Esophagus (tissue), 2 donors: Measurements from ENCODE around the gene DUSP14. TPM values are rescaled to one million over a fixed set of nuclear protein-coding genes. Genes with fewer than 3 reads are reported as not detected.
"Not testable (repeated sequence)": the region's sequence is repeated elsewhere in the genome, so short reads cannot be mapped to it uniquely, and the experiment has no call there.

ENCODE experiments used
- H3K27ac ChIP-seq, 2 donors: one replicate each; pipeline ENCODE4 v1.5.1; 2013; ENCODE audit warnings: low read depth in 2 of 2, mild to moderate bottlenecking in 2 of 2, inconsistent platforms in 1 of 2, low read length in 1 of 2, moderate library complexity in 1 of 2
- H3K27me3 ChIP-seq, 2 donors: one replicate each; pipeline ENCODE4 v1.6.1; 2013; ENCODE audit warnings: low read length in 2 of 2, control low read depth in 1 of 2, mild to moderate bottlenecking in 1 of 2; ENCODE audit not compliant: insufficient read depth in 2 of 2, control insufficient read depth in 1 of 2
- H3K36me3 ChIP-seq, 2 donors: one replicate each; pipeline ENCODE4 v1.6.1; 2013; ENCODE audit warnings: low read length in 1 of 2; ENCODE audit not compliant: control insufficient read depth in 2 of 2, insufficient read depth in 2 of 2
- H3K4me1 ChIP-seq, 2 donors: one replicate each; pipeline ENCODE4 v1.6.1; 2013; ENCODE audit warnings: low read length in 1 of 2; ENCODE audit not compliant: control insufficient read depth in 2 of 2, insufficient read depth in 2 of 2
- H3K4me3 ChIP-seq, 2 donors: one replicate each; pipeline ENCODE4 v1.5.1; 2013; ENCODE audit warnings: low read length in 2 of 2, mild to moderate bottlenecking in 2 of 2, low read depth in 1 of 2, moderate library complexity in 1 of 2
- H3K9me3 ChIP-seq, 2 donors: one replicate each; pipeline ENCODE4 v1.6.1; 2013; ENCODE audit warnings: mild to moderate bottlenecking in 2 of 2, low read depth in 1 of 2, low read length in 1 of 2, moderate library complexity in 1 of 2; ENCODE audit not compliant: control insufficient read depth in 2 of 2, insufficient read depth in 1 of 2
- WGBS, 2 donors: extraction: QIAGEN DNeasy Blood & Tissue Kit; methylation state at CpG; one replicate each; pipeline ENCODE4 v1.1.7; 2013; 5-methylcytosine and 5-hydroxymethylcytosine counted together
- polyA plus RNA-seq, 2 donors: library from polyadenylated mRNA; stranded (reverse); fragments of 200-250 nt; gene quantifications; one replicate each; pipeline ENCODE4 v1.2.3, GENCODE V29; 2013
- donor health status: healthy with polysubstance abuse.
- donor health status: Bipolar disorder and iron deficiency.

Gene DUSP14
- polyA plus RNA-seq, 2 donors = 13.2 to 31.5 TPM

DNA sequence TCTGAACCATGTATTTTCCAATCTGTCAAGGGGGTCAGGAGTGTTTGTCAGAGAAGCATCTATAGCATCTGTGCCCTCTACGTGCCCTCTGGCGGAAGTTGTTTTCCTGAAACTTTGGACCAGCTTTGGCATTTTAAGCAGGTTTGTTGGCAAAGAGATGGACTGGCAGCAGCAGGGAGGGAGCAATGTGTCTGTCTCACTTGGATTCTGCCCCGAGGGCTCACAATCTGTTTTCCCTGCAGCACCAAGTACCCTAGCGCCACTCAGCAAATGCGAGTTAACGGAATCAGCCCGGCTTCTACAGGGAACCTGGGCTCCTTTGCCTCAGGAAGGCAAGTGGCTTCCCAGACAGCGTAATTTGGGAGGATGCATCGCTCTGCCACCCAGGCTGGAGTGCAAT, 17.4 kb downstream of the DUSP14 start:
- WGBS, 2 donors = 84 to 88% methylated on average over 9 of the region's 9 CpGs
- peaks cover 0 to 4% of the 10 kb centered on the region in 2 donors for H3K36me3 ChIP-seq
- H3K9me3 ChIP-seq = no peaks in the 10 kb centered on the region
- no peaks in the 10 kb centered on the region for H3K27me3 ChIP-seq
- H3K4me3 ChIP-seq = no peak overlapping the region
- no peaks in the 10 kb centered on the region for H3K4me1 ChIP-seq
- no peak overlapping the region for H3K27ac ChIP-seq

DNA sequence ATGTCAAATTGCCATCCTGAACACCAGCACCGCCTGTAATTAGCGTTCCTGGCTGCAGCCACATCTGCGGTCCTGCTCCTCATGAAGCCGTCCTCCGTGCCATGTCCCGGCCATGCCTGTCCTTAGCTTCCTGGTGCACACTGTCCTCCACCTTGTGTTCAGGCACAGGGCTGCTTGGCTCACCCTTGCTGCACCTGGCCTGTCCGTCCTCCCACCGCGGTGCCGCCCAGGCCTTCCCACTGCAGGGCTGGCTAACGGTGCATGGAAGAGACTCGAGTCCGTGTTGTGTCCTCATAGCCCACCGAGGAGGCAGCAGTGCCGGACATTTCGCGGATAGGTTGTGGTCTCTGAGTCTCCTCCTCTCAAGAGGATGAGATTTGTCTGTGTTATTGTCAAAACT, 20.4 kb downstream of the DUSP14 start:
- peaks cover 0 to 12% of the 10 kb centered on the region in 2 donors for H3K36me3 ChIP-seq
- H3K4me3 ChIP-seq = no peak overlapping the region
- WGBS, 2 donors = 95% methylated on average over 17 of the region's 17 CpGs
- H3K27ac ChIP-seq = no peak overlapping the region
- no peaks in the 10 kb centered on the region for H3K9me3 ChIP-seq
- no peaks in the 10 kb centered on the region for H3K4me1 ChIP-seq
- no peaks in the 10 kb centered on the region for H3K27me3 ChIP-seq

DNA sequence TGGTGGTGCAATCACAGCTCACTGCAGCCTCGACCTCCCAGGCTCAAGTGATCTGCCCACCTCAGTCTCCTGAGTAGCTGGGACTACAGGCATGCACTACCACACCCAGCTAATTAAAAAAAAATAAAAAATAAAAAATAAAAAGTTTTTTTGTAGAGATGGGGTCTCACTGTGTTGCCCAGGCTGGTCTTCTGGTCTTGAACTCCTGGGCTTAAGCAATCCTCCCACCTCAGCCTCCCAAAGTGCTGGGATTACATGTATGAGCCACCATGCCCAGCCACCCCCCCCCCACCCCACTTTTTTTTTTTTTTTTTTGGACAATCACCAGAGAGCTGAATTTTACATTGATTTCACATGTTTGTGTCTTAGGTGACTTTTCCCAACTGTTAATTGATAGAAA, 22.0 kb downstream of the DUSP14 start:
- H3K4me1 ChIP-seq, H3K4me3 ChIP-seq, H3K27ac ChIP-seq, H3K27me3 ChIP-seq, H3K9me3 ChIP-seq: not testable (repeated sequence)
- H3K36me3 ChIP-seq = peaks cover 0 to 12% of the 10 kb centered on the region in 2 donors
- WGBS, 2 donors = 87 to 88% methylated on average over 1 of the region's 1 CpG

DNA sequence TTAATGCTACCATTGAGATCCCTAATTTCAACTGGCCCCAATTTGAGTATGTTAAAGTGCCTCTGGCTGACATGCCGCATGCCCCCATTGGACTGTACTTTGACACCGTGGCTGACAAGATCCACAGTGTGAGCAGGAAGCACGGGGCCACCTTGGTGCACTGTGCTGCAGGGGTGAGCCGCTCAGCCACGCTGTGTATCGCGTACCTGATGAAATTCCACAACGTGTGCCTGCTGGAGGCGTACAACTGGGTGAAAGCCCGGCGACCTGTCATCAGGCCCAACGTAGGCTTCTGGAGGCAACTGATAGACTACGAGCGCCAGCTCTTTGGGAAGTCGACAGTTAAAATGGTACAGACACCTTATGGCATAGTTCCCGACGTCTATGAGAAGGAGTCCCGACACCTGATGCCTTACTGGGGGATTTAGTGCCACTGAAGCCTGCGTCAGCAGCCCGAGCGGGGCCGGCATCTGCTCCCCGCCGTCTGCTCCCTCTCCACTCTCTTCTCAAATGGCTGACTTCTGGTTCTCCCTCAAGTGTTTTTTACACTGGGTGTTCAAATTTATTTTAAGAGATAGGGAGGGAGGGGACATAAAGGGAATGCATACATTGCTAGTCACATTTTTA, 22.9 kb downstream of the DUSP14 start:
- WGBS, 2 donors = 82 to 83% methylated on average over 24 of the region's 24 CpGs
- H3K36me3 ChIP-seq = peaks cover 0 to 15% of the 10 kb centered on the region in 2 donors

DNA sequence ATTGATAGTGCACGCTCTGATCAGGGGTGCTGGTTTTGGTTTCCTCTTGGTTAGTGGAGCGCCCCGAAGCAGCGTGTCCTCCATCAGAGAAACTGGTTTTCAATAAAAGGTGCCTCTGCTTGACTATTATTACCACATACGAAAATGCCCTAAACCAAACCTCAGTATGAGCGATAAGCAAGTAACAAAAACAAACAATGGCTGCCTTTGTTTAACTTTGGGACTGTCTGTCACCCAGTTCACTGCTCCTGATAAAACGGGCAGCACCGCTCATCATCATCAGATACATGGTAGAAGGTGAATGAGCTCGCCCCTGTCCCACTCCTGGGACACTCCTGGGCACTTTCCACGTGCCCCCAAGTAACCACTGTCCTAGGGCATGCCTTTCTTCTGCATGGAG, 24.0 kb downstream of the DUSP14 start:
- WGBS, 2 donors = 85 to 92% methylated on average over 10 of the region's 10 CpGs
- Histone ChIP-seq H3K4me1 (no peaks in the 10 kb centered on the region), H3K36me3 (peaks cover 0 to 15% of the 10 kb centered on the region in 2 donors), H3K4me3 (no peak overlapping the region), H3K27me3 (no peaks in the 10 kb centered on the region), H3K27ac (no peak overlapping the region), H3K9me3 (no peaks in the 10 kb centered on the region)

More for the DNA sequence above, 22.9 kb downstream of the DUSP14 start:
- Histone ChIP-seq H3K27me3 (no peaks in the 10 kb centered on the region), H3K4me1 (no peaks in the 10 kb centered on the region), H3K27ac (no peak overlapping the region), H3K4me3 (no peak overlapping the region), H3K9me3 (no peaks in the 10 kb centered on the region)

DNA sequence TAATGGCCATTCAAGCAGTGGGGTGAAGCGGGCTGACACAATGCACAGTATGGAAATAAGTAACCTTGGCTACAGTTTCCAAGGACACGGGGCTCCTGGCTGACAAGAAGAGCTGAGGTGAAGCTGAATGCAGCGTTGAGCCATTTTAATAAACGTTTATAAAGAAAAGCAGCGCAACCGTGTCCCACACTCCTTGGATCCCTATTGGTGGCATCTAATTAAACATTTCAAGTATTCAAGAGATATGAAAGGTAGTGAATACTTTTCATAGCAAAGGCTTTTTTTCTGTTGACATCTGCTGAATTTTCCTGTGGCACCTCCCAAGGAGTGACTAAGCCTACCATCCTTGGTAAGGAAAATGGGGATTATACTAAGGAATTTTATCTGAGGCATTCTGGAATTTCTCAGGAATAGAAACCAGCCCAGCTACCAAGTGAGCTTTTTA, 26.5 kb downstream of the DUSP14 start:
- Histone ChIP-seq H3K4me3 (no peak overlapping the region), H3K36me3 (peaks cover 2 to 18% of the 10 kb centered on the region in 2 donors), H3K27me3 (no peaks in the 10 kb centered on the region), H3K27ac (no peak overlapping the region), H3K9me3 (no peaks in the 10 kb centered on the region), H3K4me1 (no peaks in the 10 kb centered on the region)
- 71 to 72% methylated on average over 6 of the region's 6 CpGs for WGBS, 2 donors

DNA sequence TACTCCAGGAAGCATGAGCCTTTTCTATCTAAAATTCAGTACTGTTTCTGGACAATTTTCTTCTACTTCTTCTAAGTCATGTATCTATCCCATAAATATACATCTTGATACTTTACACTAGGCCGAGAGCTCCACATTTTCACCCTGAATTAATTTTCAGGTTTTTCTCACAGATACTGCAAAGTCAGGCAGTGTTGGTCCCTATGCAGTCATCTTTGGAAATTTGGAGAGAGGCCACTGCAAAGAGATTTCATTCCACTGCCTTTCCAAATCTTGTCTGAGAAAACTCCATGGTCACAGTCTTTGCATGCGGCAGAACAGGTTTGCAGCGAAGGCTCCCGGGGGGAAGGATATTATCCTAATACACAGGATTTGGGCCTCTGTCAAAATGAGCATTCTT, 28.2 kb downstream of the DUSP14 start:
- no peak overlapping the region for H3K27ac ChIP-seq
- peaks cover 2 to 10% of the 10 kb centered on the region in 2 donors for H3K36me3 ChIP-seq
- no peaks in the 10 kb centered on the region for H3K4me1 ChIP-seq
- WGBS, 2 donors = 59 to 71% methylated on average over 4 of the region's 4 CpGs
- no peaks in the 10 kb centered on the region for H3K27me3 ChIP-seq
- H3K9me3 ChIP-seq = no peaks in the 10 kb centered on the region
- no peak overlapping the region for H3K4me3 ChIP-seq

DNA sequence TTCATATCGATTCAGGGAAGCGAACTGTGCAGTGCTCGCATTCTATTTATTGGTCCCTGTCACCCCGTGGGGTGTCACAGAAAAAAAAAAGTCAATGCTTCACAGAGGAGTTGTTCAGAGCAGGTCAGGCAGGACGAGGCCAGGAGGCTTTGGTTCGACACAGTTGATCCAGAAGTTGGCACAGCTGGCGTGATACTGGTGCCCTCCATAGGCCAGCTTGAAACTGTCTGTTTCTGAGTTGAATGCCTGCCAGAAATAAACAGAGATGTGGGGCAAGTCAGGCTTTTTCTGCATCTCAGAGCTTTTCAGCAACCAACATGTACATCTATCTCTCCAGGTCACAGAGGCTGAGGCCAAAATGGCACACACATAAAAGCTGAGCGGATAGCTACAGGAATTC, 29.1 kb downstream of the DUSP14 start:
- Histone ChIP-seq H3K27ac (no peak overlapping the region), H3K9me3 (no peaks in the 10 kb centered on the region), H3K4me1 (no peaks in the 10 kb centered on the region), H3K36me3 (peaks cover 2 to 15% of the 10 kb centered on the region in 2 donors), H3K4me3 (no peak overlapping the region), H3K27me3 (no peaks in the 10 kb centered on the region)
- 65 to 67% methylated on average over 8 of the region's 8 CpGs for WGBS, 2 donors

DNA sequence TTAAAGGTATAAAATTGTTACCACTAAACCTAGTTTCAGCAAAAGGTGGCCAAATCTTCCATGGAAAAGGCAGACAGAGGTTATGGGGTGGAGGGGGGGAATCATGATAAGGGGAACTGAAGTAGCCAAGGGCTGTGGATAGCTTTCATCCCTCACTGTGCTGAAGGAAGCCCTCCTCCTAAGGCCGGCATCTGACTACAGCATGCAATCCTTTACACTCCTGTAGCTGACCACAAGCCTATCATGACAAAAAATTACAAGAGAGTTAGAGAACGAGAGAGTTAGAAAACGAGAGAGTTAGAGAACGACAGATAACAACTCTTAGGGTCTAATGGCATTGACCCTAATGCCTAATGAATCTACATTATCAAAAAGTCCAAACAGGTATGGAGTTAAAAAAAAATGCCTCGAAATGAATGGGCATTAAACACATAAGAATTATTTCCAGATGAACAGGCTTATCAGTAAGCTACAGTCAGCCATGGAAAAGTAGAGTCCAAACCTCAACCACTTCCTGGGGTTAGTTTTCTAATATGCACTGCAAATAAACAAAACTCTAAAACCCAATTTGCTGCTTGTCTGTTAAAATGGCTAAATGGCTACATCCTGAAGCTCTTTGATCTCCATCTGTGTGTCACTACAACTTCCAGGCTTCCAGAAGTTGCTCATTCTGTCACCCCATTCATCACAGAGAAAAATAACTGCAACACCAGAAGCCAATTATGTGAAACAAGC, 29.7 kb downstream of the DUSP14 start:
- Histone ChIP-seq H3K27me3 (no peaks in the 10 kb centered on the region), H3K4me3 (no peak overlapping the region), H3K36me3 (peaks cover 4 to 16% of the 10 kb centered on the region in 2 donors), H3K27ac (no peak overlapping the region), H3K4me1 (no peaks in the 10 kb centered on the region), H3K9me3 (no peaks in the 10 kb centered on the region)
- WGBS, 2 donors = 78 to 79% methylated on average over 5 of the region's 5 CpGs

DNA sequence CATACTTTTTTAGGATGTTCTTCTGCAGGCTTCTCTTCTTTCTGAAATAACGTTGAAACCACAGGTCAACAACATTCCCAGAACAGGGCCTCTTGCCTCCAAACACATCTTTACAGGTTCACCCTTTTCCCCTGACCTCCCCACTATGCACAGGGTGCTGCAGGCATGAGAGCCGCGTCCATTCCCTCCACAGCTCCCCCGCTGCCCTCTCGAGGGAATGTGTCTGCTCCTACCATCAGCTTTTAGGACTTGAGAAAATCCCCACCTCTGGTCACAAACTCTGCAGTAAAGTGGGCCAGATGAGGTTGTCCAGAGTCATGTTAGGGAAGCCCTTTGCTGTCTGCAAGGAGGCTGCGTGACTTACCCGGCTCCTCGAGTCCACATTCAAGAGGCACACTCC, 30.5 kb downstream of the DUSP14 start:
- Histone ChIP-seq H3K36me3 (peaks cover 4 to 16% of the 10 kb centered on the region in 2 donors), H3K4me3 (no peak overlapping the region), H3K27me3 (no peaks in the 10 kb centered on the region), H3K9me3 (no peaks in the 10 kb centered on the region), H3K4me1 (no peaks in the 10 kb centered on the region), H3K27ac (no peak overlapping the region)
- WGBS, 2 donors = 87% methylated on average over 8 of the region's 8 CpGs
